Esophagus muscularis mucosa (tissue), 4 donors: ENCODE results near the gene STOX2.

Source experiments
- CTCF ChIP-seq, 3 experiments: fragments of 200-600 bp in 2 of 3; fragments of 450-650 bp in 1 of 3; sonication (generic) in 2 of 3; IDR thresholded peaks; one replicate each; pipeline ENCODE4 v1.5.1; 2017 to 2019; ENCODE audit warnings: antibody characterized with exemption in 3 of 3, mild to moderate bottlenecking in 2 of 3, moderate library complexity in 1 of 3
- EP300 ChIP-seq: sonication (generic); formaldehyde crosslinking; IDR thresholded peaks from one replicate; pipeline ENCODE4 v1.6.1; 2017; ENCODE audit warnings: antibody characterized with exemption
- POLR2AphosphoS5 ChIP-seq, 2 donors: sonication (generic); formaldehyde crosslinking; IDR thresholded peaks; one replicate each; pipeline ENCODE4 v1.6.1; 2017; ENCODE audit warnings: antibody characterized with exemption in 2 of 2

- TF ChIP-seq CTCF (IDR thresholded peaks at IDR 0.05), result no peak
- TF ChIP-seq EP300, result no peak
- TF ChIP-seq POLR2AphosphoS5 (IDR thresholded peaks at IDR 0.05), result no peak
Observed at GRCh38 chr4:183889190-183889589, 15.9 kb upstream of the STOX2 start.
